ENCODE results near the gene BDKRB1.

The BDKRB1 gene

DNA sequence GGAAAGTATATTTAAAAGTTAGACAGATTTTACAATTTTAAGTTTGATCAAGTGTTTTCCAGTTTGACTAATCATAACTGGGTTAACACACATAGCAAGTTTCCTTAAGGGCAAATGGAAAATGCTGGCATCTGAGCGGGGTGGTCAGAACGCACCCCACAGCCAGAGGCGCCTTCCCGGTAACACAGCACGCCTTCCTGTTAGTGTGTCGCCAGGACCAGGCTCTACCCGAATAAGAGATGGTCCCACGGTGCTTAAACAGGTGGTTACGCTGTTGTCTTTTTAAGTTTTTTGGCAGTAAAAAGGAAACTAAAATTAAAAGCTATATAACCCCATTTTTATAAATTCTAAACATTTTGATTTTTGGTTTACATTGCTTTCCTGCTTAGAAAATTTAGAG lies 28.0 kb downstream of the BDKRB1 start:
- no peak for DNase-seq

DNA sequence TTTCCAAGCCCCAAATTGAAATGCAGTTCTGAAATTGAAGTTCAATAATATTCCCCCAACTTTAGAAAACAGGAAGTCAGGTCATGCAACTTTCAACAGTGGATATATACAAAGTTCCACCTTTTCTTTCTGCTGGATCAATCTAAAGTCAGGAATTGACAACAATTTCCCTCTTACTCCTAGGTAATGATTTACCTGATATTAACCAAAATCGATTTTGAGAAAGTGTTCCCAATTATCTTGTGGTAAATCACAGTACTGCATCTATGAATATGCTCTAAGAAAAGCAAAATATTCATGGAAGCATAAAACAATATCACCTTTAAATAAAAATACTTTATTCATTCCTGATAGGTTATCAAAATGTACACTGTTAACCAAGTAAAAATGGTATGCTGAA lies 28.4 kb downstream of the BDKRB1 start:
- no peak for DNase-seq

DNA sequence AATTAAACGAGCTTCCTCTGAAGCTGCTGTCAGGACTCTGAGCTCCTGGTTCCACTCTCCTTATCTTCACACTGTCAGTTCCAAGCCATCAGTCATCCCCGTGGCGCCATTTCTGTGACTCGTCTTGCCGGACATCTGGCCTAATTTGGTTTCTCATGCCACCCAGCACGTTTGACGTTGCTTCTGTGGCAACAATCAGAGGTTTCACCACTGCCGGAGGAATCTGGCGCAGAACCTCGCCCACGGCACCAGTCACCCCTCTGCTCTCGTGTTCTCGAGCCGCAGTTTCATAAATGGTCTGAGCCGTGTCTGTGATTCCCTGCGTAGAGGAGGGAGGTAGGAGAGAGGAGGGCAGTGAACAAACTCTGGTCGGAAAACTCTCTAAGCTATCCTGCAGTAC lies 29.7 kb downstream of the BDKRB1 start:
- DNase-seq = no peak

DNA sequence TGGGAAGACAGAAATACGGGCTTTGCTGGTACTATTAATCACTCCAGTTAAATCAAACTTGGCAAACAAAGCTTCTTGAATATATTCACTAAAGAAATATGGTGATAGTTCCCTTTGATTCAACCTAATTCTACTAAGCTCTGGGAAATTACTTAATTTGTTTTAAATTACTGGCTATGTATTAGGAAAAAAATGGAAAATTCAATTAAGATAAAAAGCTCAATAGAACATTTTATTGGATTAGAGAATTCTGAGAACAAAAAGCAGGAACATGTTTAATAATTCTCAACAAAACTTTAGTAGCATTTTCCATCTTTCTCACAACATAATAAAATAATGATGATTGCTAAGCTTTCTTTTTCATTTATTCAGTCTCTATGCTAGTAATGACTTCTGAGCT lies 30.2 kb downstream of the BDKRB1 start:
- DNase-seq = no peak

DNA sequence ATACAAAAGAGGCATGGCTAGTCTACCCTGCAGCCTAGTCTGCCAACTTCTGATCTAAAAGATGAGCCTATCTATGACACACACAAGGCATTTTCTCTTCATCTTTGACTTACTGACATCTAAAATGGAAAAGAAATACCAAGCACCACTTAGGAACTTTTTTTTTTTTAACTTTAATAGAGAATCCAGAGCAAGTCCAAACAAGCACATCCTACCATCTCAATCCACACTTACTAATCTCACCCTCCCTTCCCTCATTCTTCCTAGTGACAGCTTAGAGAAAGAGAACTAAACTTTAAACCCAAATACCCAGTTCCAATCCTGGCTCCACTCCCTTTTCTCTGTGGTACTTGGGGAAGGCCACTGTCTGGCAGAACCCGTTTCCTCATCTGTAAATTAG lies 31.8 kb downstream of the BDKRB1 start:
- no peak for DNase-seq

DNA sequence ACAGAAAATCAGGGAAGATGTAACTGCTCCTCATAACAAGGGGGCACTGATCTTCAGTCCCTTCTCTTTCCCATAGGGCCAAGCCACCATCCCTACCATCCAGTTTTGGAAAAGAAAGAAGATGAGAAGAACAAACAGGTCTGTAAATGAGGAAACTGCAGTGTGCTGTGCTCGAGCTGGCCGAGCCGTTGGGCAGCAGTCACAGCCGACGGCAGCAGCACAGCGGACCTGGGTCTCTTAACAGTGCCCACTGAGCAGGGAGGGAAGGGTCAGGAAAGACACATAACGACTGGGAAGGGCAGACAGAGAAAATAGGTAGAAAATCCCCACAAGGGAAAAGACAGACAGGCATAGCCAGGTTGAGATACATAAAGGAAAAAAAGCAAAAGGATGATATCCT lies 38.2 kb downstream of the BDKRB1 start:
- no peak for DNase-seq

DNA sequence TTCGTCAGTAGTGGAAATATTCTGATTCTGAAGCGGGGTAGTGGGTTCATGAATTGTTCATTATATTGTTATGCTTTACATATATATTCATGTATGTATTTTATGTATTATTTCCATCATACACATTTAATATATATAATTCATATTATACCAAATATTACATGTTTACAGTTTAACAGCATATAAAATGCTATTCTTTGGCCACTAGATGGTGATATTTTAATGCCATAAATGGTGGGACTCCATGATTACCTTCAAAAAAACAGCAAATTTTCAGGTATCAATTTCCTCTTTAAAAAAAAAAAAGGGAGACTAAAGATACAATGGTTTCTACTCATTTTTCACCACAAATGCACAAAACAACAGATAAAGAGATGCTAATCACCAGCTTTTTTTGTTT lies 41.0 kb downstream of the BDKRB1 start:
- peak; percentile 52 for DNase-seq

DNA sequence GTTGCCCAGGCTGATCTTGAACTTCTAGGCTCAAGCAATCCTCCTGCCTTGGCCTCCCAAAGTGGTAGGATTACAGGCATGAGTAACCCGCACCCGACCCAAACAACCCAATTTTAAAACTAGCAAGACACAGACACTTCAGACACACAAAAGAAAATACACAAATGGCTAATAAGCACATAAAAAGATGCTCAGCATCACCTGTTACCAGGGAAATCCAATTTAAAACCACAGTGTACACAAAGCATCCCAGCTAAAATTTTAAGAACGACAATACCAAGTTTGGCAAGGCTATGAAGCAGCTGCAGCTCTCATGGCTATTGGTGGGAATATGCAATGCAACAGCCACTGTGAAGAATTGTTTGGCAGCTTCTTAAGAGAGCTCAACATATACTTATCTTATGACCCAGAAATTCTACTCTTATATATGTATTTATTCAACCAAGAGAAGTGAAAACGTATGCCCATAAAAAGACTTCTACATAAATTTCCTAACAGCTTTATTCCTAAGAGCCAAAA lies 42.0 kb downstream of the BDKRB1 start:
- no peak for DNase-seq

DNA sequence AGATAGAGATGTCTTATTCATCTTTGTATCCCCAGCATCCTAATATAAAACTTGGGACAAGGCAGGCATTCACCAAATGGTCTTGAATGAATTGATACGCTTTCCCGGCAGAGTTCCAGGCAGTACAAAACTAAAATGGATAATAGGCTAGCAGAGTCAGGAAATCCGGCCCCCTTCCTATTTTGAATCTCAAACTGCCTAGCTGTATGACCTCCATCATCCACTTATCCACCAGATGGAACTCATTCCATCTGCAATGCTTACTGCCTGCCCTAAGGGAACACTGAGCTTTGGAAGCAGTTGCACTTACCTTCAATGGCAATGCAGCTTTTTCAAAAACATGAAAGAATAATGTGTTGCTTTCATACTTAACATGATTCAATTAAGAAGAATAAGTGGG lies 43.4 kb downstream of the BDKRB1 start:
- DNase-seq = no peak

DNA sequence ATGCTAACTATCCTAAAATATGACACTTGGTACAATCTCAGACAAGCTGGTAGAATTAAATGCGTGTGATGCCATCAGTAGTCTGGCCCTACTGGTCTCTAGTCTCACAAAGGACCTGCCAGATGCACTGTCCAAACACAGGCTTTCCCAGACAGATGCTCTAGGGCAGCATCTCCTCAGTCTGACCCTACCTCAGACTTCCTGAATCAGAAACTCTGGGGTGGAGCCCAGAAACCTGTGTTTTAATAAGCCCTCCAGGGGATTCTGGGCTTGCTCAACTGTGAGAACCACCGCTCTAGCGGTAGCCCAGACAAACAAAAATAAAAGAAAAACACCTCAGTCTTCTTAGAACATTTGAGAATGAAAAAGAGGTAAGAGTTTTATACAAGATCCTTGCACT lies 48.0 kb downstream of the BDKRB1 start:
- DNase-seq = no peak

DNA sequence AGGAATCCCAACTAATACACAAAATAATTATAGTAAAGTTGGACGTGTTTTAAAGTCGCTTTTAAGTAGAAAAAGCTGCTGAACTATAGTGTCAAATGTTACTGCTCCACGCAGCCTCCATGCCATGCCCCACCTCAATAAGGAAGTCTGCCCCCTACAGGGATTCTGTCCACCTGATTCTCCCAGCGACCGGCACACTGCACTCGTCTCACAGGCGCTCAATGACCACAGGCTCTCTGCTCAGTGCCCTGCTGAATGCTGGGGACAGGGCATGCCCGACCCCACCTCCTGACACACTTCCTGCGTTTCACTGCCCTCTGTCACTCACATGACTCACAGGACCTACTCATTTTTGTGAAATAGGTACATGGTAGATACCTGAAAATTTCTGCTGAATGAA lies 48.9 kb downstream of the BDKRB1 start:
- no peak for DNase-seq

DNA sequence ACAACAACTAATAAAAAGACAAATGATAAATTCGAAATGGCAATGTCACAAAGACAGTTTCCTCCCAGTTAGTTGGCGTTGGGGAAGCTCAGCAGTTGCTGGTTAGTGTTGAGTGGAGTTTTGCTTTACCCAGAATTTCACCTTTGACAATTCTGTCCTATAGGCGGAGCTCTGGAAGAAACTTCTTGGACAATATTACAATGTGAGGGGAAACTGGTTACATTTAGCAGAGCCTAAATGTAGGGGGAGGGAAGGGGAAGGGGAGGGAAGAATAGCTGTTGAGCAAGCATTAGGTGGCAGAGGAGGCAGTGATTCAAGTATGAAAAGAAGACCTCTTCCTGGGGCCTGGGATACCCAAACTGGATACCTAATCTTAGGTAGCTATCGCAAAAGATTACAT lies 51.4 kb downstream of the BDKRB1 start:
- no peak for DNase-seq

DNA sequence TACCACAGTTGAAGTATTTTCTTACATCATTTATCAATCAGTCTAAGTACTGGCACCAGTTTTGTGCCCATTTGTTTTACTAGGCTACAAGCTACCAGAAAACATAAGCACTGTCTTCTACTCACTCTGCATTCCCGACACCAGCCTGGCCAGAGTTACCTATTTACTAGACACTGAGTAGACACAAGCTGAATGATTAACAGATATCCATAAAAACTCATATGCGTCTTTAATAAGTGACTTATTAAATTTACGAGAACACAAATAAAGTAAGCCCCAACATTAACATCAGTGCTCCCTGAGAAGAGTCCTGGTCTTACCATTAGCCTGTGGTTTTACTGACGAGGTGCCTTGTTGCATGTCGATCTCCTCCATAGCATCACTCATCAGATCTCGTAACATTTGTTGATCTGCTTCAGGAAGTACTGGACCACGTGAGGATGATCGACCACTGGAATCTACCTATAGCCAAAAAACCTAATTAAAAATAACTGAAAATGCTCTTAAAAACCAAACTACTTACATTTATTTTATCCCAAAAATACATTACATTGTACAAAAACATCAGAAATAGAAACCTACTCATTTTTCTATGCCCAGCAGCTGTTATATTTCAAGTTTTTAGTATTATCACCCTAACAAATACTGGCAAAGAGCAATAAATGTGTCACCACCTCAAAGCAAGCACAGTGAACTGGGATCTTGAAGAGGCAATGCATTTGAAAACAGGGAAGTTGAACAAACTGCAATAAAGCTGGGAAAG lies 53.3 kb downstream of the BDKRB1 start:
- no peak for DNase-seq

DNA sequence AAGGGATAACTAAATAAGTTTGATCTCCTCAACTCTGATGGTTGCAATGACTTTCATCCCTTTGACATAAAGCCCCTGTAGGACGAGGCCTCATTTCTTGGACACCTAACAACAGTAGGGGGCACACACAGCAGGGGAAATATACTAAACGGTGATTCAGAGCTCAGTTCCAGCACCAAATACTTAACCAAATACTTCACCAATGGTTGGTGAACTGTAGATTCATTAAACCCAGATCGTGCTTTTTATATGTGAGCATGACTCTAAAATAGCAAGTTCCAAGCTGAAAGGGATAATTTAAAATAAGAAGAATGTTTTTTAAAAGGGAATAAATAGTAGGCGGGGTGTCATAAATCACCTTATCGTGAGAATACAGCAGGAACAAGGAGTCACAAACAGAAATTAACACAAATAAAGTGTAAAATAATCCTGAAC lies 53.9 kb downstream of the BDKRB1 start:
- no peak for DNase-seq

DNA sequence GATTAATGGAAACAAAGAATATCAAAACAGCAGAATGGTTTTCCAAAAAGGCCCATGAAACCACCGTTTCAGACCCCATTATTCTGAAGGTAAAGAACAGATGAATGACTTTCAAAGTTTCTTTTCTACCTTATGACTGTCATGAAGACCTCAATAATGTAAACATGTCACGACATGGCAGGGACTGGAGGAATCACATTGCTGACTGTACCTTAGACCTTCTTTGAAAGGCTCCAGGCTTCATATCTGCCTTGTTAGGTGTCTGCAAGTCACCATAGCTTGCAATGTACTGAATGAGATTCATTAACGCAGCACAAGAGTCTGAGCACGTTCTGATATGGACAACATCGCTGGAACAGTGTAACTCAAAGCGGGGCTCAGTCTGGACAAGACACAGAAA lies 54.9 kb downstream of the BDKRB1 start:
- DNase-seq = no peak
